AG10803 (cell line): ENCODE results near the gene LRFN4.

Source experiments
- DNase-seq: peaks from one replicate; pipeline ENCODE4 v3.0.0; 2010; ENCODE audit warnings: low read depth
- H3K4me3 ChIP-seq: 2 replicates; pipeline ENCODE4 v1.5.1; 2011; ENCODE audit warnings: mild to moderate bottlenecking, low read length, control low read depth
- CTCF ChIP-seq: conservative IDR thresholded peaks from 2 replicates; pipeline ENCODE4 v1.5.1; 2011; ENCODE audit warnings: mild to moderate bottlenecking, low read length, control low read depth, inconsistent platforms

LRFN4 gene

GRCh38 chr11:66904981-66905521, 48.2 kb downstream of the LRFN4 start:
- H3K4me3 ChIP-seq, result no peak overlapping the region
- no peak for DNase-seq
- no peak for TF ChIP-seq CTCF

GRCh38 chr11:66905631-66906030, 48.8 kb downstream of the LRFN4 start:
- no peak overlapping the region for H3K4me3 ChIP-seq
- no peak for TF ChIP-seq CTCF
- no peak for DNase-seq

- H3K4me3 ChIP-seq, result no peak overlapping the region
- no peak for TF ChIP-seq CTCF
These were observed 49.3 kb downstream of the LRFN4 start for GRCh38 chr11:66906061-66906733.

GRCh38 chr11:66907751-66908630, 51.1 kb downstream of the LRFN4 start:
- DNase-seq, result no peak
- TF ChIP-seq CTCF, result no peak
- no peak overlapping the region for H3K4me3 ChIP-seq

More at GRCh38 chr11:66906061-66906733, 49.3 kb downstream of the LRFN4 start:
- DNase-seq, result peak; percentile 24

- no peak for DNase-seq
- no peak for TF ChIP-seq CTCF
- no peak overlapping the region for H3K4me3 ChIP-seq
These were observed 52.3 kb downstream of the LRFN4 start for GRCh38 chr11:66909181-66909580.

GRCh38 chr11:66910016-66910415, 53.2 kb downstream of the LRFN4 start:
- no peak overlapping the region for H3K4me3 ChIP-seq
- no peak for DNase-seq
- TF ChIP-seq CTCF, result no peak
